GM23338 (cell line): ENCODE data around the gene BCO1. TPM values are rescaled to one million over a fixed set of nuclear protein-coding genes. Genes with fewer than 3 reads are reported as not detected.

ENCODE experiments used
- ATAC-seq: fragments of 200-7000 bp; cut with Tn5 transposase; 3 replicates; pipeline ENCODE4 v1.9.1; 2020
- DNase-seq: peaks from one replicate; pipeline ENCODE4 v3.0.0-alpha.2; 2015; ENCODE audit warnings: low spot score
- H2AFZ ChIP-seq: fragments of 200-600 bp; sonication (generic); 2 replicates; pipeline ENCODE4 v1.8.0; 2016; ENCODE audit warnings: antibody characterized with exemption, mild to moderate bottlenecking, moderate library complexity
- H3F3A ChIP-seq: fragments of 200-600 bp; sonication (generic); replicated peaks from 2 replicates; pipeline ENCODE4 v1.8.0; 2017; ENCODE audit warnings: antibody characterized with exemption, mixed run types, low read depth
- H3K27ac ChIP-seq: fragments of 200-600 bp; sonication (generic); 2 replicates; pipeline ENCODE4 v1.6.1; 2016; ENCODE audit warnings: low read depth
- H3K27me3 ChIP-seq: fragments of 200-600 bp; sonication (generic); 2 replicates; pipeline ENCODE4 v1.8.0; 2016; ENCODE audit warnings: mild to moderate bottlenecking, mixed run types, moderate library complexity; ENCODE audit not compliant: insufficient read depth
- H3K36me3 ChIP-seq: fragments of 200-600 bp; sonication (generic); 2 replicates; pipeline ENCODE4 v1.8.0; 2016; ENCODE audit warnings: mild to moderate bottlenecking; ENCODE audit not compliant: insufficient read depth
- H3K4me1 ChIP-seq: fragments of 200-600 bp; sonication (generic); 2 replicates; pipeline ENCODE4 v1.8.0; 2016; ENCODE audit warnings: mild to moderate bottlenecking, moderate library complexity; ENCODE audit not compliant: insufficient read depth
- H3K4me2 ChIP-seq: fragments of 200-600 bp; sonication (generic); 2 replicates; pipeline ENCODE4 v1.7.1; 2017; ENCODE audit warnings: mixed run types
- H3K4me3 ChIP-seq: fragments of 200-600 bp; sonication (generic); 2 replicates; pipeline ENCODE4 v1.6.1; 2016; ENCODE audit warnings: mixed run types
- H3K79me2 ChIP-seq: fragments of 200-600 bp; sonication (generic); replicated peaks from 2 replicates; pipeline ENCODE4 v1.8.0; 2017; ENCODE audit warnings: mild to moderate bottlenecking; ENCODE audit not compliant: insufficient read depth
- H3K9me2 ChIP-seq: fragments of 200-600 bp; sonication (generic); 2 replicates; pipeline ENCODE4 v1.8.0; 2017; ENCODE audit not compliant: insufficient read depth
- H4K20me1 ChIP-seq: fragments of 200-600 bp; sonication (generic); replicated peaks from 2 replicates; pipeline ENCODE4 v1.8.0; 2017; ENCODE audit warnings: mild to moderate bottlenecking; ENCODE audit not compliant: insufficient read depth
- H3K27ac Mint-ChIP-seq: 2 replicates; pipeline ENCODE4 v1.8.0; 2020; ENCODE audit warnings: inconsistent platforms, mild to moderate bottlenecking, moderate library complexity, mixed read lengths
- H3K27me3 Mint-ChIP-seq: 3 replicates; pipeline ENCODE4 v1.8.0; 2022; ENCODE audit warnings: low read depth, mild to moderate bottlenecking, moderate library complexity, mixed read lengths, inconsistent platforms; ENCODE audit not compliant: insufficient read depth, poor library complexity
- H3K36me3 Mint-ChIP-seq: 3 replicates; pipeline ENCODE4 v1.8.0; 2021; ENCODE audit warnings: low read depth, mild to moderate bottlenecking, inconsistent platforms, moderate library complexity, mixed read lengths
- H3K4me1 Mint-ChIP-seq: 3 replicates; pipeline ENCODE4 v1.8.0; 2020; ENCODE audit warnings: mild to moderate bottlenecking, inconsistent platforms, mixed read lengths
- H3K4me3 Mint-ChIP-seq: 3 replicates; pipeline ENCODE4 v1.8.0; 2021; ENCODE audit warnings: moderate library complexity, mild to moderate bottlenecking, inconsistent platforms, mixed read lengths
- H3K9me3 Mint-ChIP-seq: 3 replicates; pipeline ENCODE4 v1.8.0; 2020; ENCODE audit warnings: moderate library complexity, mild to moderate bottlenecking, inconsistent platforms, mixed read lengths
- EZH2 ChIP-seq: fragments of 200-600 bp; sonication (generic); IDR thresholded peaks from one replicate; pipeline ENCODE4 v1.8.0; 2017; ENCODE audit warnings: antibody characterized with exemption, mild to moderate bottlenecking, low read depth; ENCODE audit not compliant: unreplicated experiment
- JUNB ChIP-seq: IDR thresholded peaks from one replicate; pipeline ENCODE4 v1.6.1; 2016; ENCODE audit warnings: antibody characterized with exemption; ENCODE audit not compliant: unreplicated experiment
- POLR2AphosphoS5 ChIP-seq: IDR thresholded peaks from 2 replicates; pipeline ENCODE4 v1.6.1; 2016; ENCODE audit warnings: antibody characterized with exemption, low read depth
- REST ChIP-seq: IDR thresholded peaks from one replicate; pipeline ENCODE4 v1.6.1; 2018; ENCODE audit warnings: antibody characterized with exemption; ENCODE audit not compliant: unreplicated experiment
- STAT1 ChIP-seq: IDR thresholded peaks from one replicate; pipeline ENCODE4 v1.6.1; 2016; ENCODE audit warnings: antibody characterized with exemption; ENCODE audit not compliant: unreplicated experiment
- ZNF331 ChIP-seq: fragments of 250-450 bp; sonication (Bioruptor Pico); IDR thresholded peaks from 2 replicates; pipeline ENCODE4 v1.5.0; 2020; ENCODE audit warnings: low read depth, mild to moderate bottlenecking, moderate library complexity
- ZNF462 ChIP-seq: fragments of 250-450 bp; sonication (Bioruptor Pico); IDR thresholded peaks from 2 replicates; pipeline ENCODE4 v1.5.0; 2020; ENCODE audit warnings: mild to moderate bottlenecking, moderate library complexity
- polyA plus RNA-seq: library from polyadenylated mRNA; unstranded; fragments of >200 nt; fragmentation: Nextera tagmentation; extraction: Ambion mirVana; gene quantifications from 2 replicates; pipeline ENCODE4 v1.2.1, GENCODE V29; 2016
- total RNA-seq: library from RNA; depleted of rRNA; stranded (reverse); fragments of >200 nt; shearing (Covaris generic); gene quantifications from 2 replicates; pipeline ENCODE4 v1.2.3, GENCODE V29; 2014

BCO1 gene
- total and polyA plus RNA-seq, 2 experiments from 2014 or later: 0.28 TPM; not detected in 1

GRCh38 chr16:81266680-81267095, 28.2 kb downstream of the BCO1 start:
- H3K36me3 ChIP-seq: no peaks in the 10 kb centered on the region
- no peak overlapping the region for H3K27ac ChIP-seq
- H3K4me1 ChIP-seq: no peaks in the 10 kb centered on the region
- ATAC-seq: no peak
- H3K9me3 Mint-ChIP-seq: no peaks in the 10 kb centered on the region
- DNase-seq: no peak
- H4K20me1 ChIP-seq: no peaks in the 10 kb centered on the region
- no peak overlapping the region for H3K27ac Mint-ChIP-seq
- H3F3A ChIP-seq: no peaks in the 10 kb centered on the region
- no peaks in the 10 kb centered on the region for H3K4me1 Mint-ChIP-seq
- H3K79me2 ChIP-seq: no peaks in the 10 kb centered on the region
- H2AFZ ChIP-seq: no peak overlapping the region
- H3K36me3 Mint-ChIP-seq: no peaks in the 10 kb centered on the region
- peaks cover 2% of the 10 kb centered on the region for H3K27me3 Mint-ChIP-seq
- no peak overlapping the region for H3K4me3 Mint-ChIP-seq
- H3K4me2 ChIP-seq: no peak overlapping the region
- no peaks in the 10 kb centered on the region for H3K27me3 ChIP-seq
- H3K4me3 ChIP-seq: no peak overlapping the region
- no peaks in the 10 kb centered on the region for H3K9me2 ChIP-seq
- no peak for TF ChIP-seq REST
- no peak for TF ChIP-seq EZH2

- TF ChIP-seq STAT1: no peak
- no peak for TF ChIP-seq JUNB
- TF ChIP-seq ZNF462 (CRISPR knock-in tag): no peak
- TF ChIP-seq ZNF331 (CRISPR knock-in tag): no peak
- TF ChIP-seq POLR2AphosphoS5: no peak
- DNase-seq (no peak), ATAC-seq (no peak)
- Histone ChIP-seq H4K20me1 (no peaks in the 10 kb centered on the region), H3K27me3 (no peaks in the 10 kb centered on the region), H3K9me2 (no peaks in the 10 kb centered on the region), H3F3A (no peaks in the 10 kb centered on the region), H3K4me1 (no peaks in the 10 kb centered on the region), H2AFZ (no peak overlapping the region), H3K36me3 (no peaks in the 10 kb centered on the region), H3K4me3 (no peak overlapping the region), H3K79me2 (no peaks in the 10 kb centered on the region), H3K27ac (no peak overlapping the region), H3K4me2 (no peak overlapping the region)
- Mint-ChIP-seq H3K4me3 (no peak overlapping the region), H3K36me3 (no peaks in the 10 kb centered on the region), H3K27ac (no peak overlapping the region), H3K27me3 (peaks cover 6% of the 10 kb centered on the region), H3K4me1 (no peaks in the 10 kb centered on the region), H3K9me3 (no peaks in the 10 kb centered on the region)
These were observed 30.0 kb downstream of the BCO1 start for GRCh38 chr16:81268509-81268908.
